ENCODE data around the gene SGMS1.

The SGMS1 gene

DNA sequence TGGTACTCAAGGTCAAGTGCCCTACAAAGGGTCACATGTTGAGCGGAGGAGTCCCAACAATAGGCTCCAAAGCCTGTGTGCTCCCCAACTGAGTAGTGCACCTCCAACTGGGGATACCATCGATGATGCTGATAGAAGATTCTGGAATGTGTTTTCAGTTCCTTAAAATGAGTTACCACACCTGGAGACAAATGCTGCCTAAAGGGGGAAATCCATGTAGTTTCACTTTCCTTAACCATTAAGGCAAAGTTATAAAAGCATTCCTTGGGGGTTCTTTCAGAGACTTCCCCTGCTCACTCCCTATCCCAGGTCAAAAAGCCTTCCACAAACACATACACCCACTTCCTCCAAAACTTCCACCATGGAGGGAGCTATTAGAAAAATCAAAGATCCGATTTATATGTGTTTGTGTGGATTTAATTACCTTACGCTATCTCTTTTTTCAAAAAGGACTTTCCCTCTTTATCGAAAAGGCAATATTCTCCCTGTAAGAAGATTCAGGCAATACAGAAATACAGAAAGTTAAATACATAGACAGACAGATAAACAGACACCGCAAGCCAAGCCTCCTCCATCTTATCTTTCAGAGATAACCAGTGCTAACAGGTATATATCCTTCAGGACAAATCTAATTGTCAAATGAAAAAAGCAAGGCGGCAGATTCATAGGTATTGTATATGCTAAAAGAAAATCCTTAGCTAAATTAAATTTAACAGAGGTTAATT is 236.6 kb downstream of the SGMS1 start:
- H3K27ac ChIP-seq (ENCODE audit: low read depth, low read length), result no peak overlapping the region
- H3K36me3 ChIP-seq (ENCODE audit: low read length), result no peaks in the 10 kb centered on the region
- no peaks in the 10 kb centered on the region for H3K9me2 ChIP-seq (replicated peaks; ENCODE audit: insufficient read depth, low read length)
- no peaks in the 10 kb centered on the region for H3K27me3 ChIP-seq (ENCODE audit: low read length)
- H3K9me3 ChIP-seq (ENCODE audit: insufficient read depth, low read length), result no peaks in the 10 kb centered on the region
- H2AFZ ChIP-seq (ENCODE audit: low read depth, low read length, severe bottlenecking), result no peak overlapping the region
- no peak overlapping the region for H3K9ac ChIP-seq (ENCODE audit: low read length)
- no peaks in the 10 kb centered on the region for H3K79me2 ChIP-seq (ENCODE audit: insufficient read depth, low read length)
- no peak overlapping the region for H3K4me3 ChIP-seq (ENCODE audit: insufficient read depth, low read length, poor library complexity, severe bottlenecking)
- no peaks in the 10 kb centered on the region for H4K20me1 ChIP-seq (ENCODE audit: low read depth, low read length)
- H3K4me2 ChIP-seq (ENCODE audit: low read depth, low read length, poor library complexity, severe bottlenecking), result no peak overlapping the region
- no peaks in the 10 kb centered on the region for H3F3A ChIP-seq (ENCODE audit: insufficient read depth)
- TF ChIP-seq, protein P1, sequence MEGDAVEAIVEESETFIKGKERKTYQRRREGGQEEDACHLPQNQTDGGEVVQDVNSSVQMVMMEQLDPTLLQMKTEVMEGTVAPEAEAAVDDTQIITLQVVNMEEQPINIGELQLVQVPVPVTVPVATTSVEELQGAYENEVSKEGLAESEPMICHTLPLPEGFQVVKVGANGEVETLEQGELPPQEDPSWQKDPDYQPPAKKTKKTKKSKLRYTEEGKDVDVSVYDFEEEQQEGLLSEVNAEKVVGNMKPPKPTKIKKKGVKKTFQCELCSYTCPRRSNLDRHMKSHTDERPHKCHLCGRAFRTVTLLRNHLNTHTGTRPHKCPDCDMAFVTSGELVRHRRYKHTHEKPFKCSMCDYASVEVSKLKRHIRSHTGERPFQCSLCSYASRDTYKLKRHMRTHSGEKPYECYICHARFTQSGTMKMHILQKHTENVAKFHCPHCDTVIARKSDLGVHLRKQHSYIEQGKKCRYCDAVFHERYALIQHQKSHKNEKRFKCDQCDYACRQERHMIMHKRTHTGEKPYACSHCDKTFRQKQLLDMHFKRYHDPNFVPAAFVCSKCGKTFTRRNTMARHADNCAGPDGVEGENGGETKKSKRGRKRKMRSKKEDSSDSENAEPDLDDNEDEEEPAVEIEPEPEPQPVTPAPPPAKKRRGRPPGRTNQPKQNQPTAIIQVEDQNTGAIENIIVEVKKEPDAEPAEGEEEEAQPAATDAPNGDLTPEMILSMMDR (IDR thresholded peaks at IDR 0.05; ENCODE audit: insufficient read depth, low read length, poor library complexity, severe bottlenecking), result no peak
- TF ChIP-seq EZH2phosphoT487 (conservative IDR thresholded peaks at IDR 0.05; ENCODE audit: low read length), result no peak

DNA sequence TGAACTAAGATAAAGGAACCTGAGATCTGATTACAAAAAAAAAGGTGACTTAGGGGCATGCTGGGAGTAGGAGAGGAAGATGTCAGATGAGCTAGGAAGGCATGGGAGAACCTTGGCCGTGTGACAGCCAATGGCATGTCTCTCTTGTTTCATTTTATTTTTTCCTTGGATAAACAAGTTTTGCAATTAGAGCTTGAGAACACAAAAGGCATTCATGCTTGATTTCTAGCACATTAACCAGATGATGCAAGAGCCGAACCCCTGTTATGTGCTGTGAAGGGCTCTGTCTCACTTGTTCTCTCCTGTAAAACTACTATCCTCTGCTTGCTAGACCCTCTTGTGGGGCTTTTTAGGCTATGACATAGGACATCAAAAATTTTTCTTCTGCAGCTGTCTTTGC is 238.1 kb downstream of the SGMS1 start:
- no peak overlapping the region for H3K9ac ChIP-seq (ENCODE audit: low read length)
- H3K79me2 ChIP-seq (ENCODE audit: insufficient read depth, low read length), result no peaks in the 10 kb centered on the region
- H3F3A ChIP-seq (ENCODE audit: insufficient read depth), result no peaks in the 10 kb centered on the region
- no peaks in the 10 kb centered on the region for H3K9me3 ChIP-seq (ENCODE audit: insufficient read depth, low read length)
- TF ChIP-seq, protein P1 (IDR thresholded peaks at IDR 0.05; ENCODE audit: insufficient read depth, low read length, poor library complexity, severe bottlenecking), result no peak
- TF ChIP-seq EZH2phosphoT487 (conservative IDR thresholded peaks at IDR 0.05; ENCODE audit: low read length), result no peak
- no peaks in the 10 kb centered on the region for H3K9me2 ChIP-seq (replicated peaks; ENCODE audit: insufficient read depth, low read length)
- H3K27ac ChIP-seq (ENCODE audit: low read depth, low read length), result no peak overlapping the region
- no peaks in the 10 kb centered on the region for H3K27me3 ChIP-seq (ENCODE audit: low read length)
- no peaks in the 10 kb centered on the region for H4K20me1 ChIP-seq (ENCODE audit: low read depth, low read length)
- H2AFZ ChIP-seq (ENCODE audit: low read depth, low read length, severe bottlenecking), result no peak overlapping the region
- no peak overlapping the region for H3K4me2 ChIP-seq (ENCODE audit: low read depth, low read length, poor library complexity, severe bottlenecking)
- no peak overlapping the region for H3K4me3 ChIP-seq (ENCODE audit: insufficient read depth, low read length, poor library complexity, severe bottlenecking)
- H3K36me3 ChIP-seq (ENCODE audit: low read length), result no peaks in the 10 kb centered on the region

DNA sequence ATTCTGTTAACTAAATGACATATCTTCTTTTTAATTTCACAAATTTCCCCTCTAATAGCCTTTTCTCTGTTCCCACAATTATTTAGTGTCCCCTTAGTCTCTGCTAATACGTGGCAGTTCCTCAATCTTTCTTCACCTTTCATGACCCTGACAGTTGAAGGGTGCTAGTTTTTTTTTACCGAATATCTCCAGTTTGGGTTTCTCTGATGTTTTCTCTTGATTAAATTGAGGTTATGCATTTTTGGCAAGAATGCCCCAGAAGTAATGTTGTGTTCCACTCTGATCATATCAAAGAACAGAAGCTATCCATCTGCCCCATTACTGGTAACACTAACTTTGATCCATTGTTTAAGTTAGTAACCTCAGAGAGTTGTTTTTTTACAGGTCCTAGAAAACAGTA is 238.9 kb downstream of the SGMS1 start:
- H3K4me3 ChIP-seq (ENCODE audit: insufficient read depth, low read length, poor library complexity, severe bottlenecking), result no peak overlapping the region
- no peaks in the 10 kb centered on the region for H3K79me2 ChIP-seq (ENCODE audit: insufficient read depth, low read length)
- no peak overlapping the region for H2AFZ ChIP-seq (ENCODE audit: low read depth, low read length, severe bottlenecking)
- no peak overlapping the region for H3K9ac ChIP-seq (ENCODE audit: low read length)
- no peak overlapping the region for H3K4me2 ChIP-seq (ENCODE audit: low read depth, low read length, poor library complexity, severe bottlenecking)
- H3K27ac ChIP-seq (ENCODE audit: low read depth, low read length), result no peak overlapping the region
- no peaks in the 10 kb centered on the region for H3F3A ChIP-seq (ENCODE audit: insufficient read depth)
- H3K36me3 ChIP-seq (ENCODE audit: low read length), result no peaks in the 10 kb centered on the region
- H3K9me3 ChIP-seq (ENCODE audit: insufficient read depth, low read length), result no peaks in the 10 kb centered on the region
- TF ChIP-seq EZH2phosphoT487 (conservative IDR thresholded peaks at IDR 0.05; ENCODE audit: low read length), result no peak
- TF ChIP-seq, protein P1 (IDR thresholded peaks at IDR 0.05; ENCODE audit: insufficient read depth, low read length, poor library complexity, severe bottlenecking), result no peak
- no peaks in the 10 kb centered on the region for H3K27me3 ChIP-seq (ENCODE audit: low read length)
- H3K9me2 ChIP-seq (replicated peaks; ENCODE audit: insufficient read depth, low read length), result no peaks in the 10 kb centered on the region
- no peaks in the 10 kb centered on the region for H4K20me1 ChIP-seq (ENCODE audit: low read depth, low read length)
